ENCODE results near the gene MYDGF.

Gene MYDGF

DNA sequence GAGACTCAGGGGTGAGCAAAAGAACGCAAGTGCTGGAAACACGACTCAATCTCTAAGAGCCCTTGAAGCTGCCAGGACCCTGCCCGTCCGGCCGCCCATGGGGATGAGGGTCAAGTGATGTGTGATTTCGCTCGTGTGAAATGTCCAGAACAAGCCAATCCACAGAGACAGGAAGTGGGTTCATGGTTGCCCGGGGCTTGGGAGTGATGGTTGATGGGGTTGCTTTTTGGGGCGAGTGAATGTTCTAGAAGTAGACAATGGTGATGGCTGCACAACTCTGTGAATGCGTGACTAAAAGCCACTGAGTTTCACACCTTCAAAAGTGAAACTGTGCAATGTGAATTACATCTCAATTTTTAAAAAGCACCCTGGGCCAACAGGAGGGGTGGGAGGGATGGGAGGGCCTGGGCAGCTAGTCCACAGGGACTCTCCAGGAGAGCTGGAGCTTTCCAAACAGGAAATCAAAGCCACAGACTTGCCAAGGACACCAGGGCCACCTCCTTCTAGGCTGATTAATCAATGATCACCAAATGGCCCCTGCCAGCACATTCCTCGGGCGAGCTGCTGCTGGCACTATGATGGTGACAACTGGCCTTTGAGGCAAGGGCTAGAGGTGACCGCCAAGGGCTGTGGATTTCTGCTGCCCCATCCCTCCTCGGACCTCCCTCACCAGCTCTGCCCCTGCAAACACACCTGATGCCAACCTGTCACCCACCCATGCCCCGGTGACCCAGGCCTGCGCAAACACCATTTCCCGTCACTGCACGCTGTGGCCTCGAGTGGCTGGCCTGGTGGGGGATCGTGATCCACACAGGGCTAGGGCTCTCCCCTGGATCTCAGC lies 39.5 kb upstream of the MYDGF start:
- Histone ChIP-seq H3K27me3 (ENCODE audit: control insufficient read depth in 1 of 2, insufficient read depth in 1 of 2, low read length in 2 of 2) (no peaks in the 10 kb centered on the region), H2BK5ac (ENCODE audit: low read depth, low read length, poor library complexity, severe bottlenecking) (no peak overlapping the region), H4K91ac (ENCODE audit: low read length) (peak overlapping the region; percentile 6), H3K14ac (ENCODE audit: low read length in 2 of 2) (no peak overlapping the region), H2BK120ac (ENCODE audit: low read depth, low read length) (no peak overlapping the region), H3K79me1 (replicated peaks; ENCODE audit: low read length, poor library complexity, severe bottlenecking) (peaks cover 25% of the 10 kb centered on the region), H3K4me2 (ENCODE audit: low read length, poor library complexity, severe bottlenecking) (no peak overlapping the region), H3K4me3 (ENCODE audit: insufficient read depth in 1 of 2, low read depth in 1 of 2, low read length in 2 of 2) (no peak overlapping the region), H2BK15ac (ENCODE audit: low read depth, poor library complexity, severe bottlenecking) (no peak overlapping the region), H3K4me1 (ENCODE audit: control insufficient read depth, insufficient read depth, low read depth, low read length) (peaks cover 55% of the 10 kb centered on the region), H2AFZ (ENCODE audit: low read depth, low read length) (no peak overlapping the region), H2BK12ac (ENCODE audit: low read length in 2 of 2) (no peak overlapping the region), H3K9me3 (ENCODE audit: control insufficient read depth, low read length) (no peaks in the 10 kb centered on the region), H2AK5ac (ENCODE audit: low read length, severe bottlenecking) (peak overlapping the region; percentile 53), H3K18ac (ENCODE audit: low read depth in 1 of 2, low read length in 2 of 2) (no peak overlapping the region), H3K4ac (ENCODE audit: low read depth in 1 of 2, low read length in 2 of 2) (no peak overlapping the region), H3K27ac (ENCODE audit: low read length, poor library complexity, severe bottlenecking) (peak overlapping the region; percentile 5), H4K8ac (ENCODE audit: low read length) (peak overlapping the region; percentile 10), H3K36me3 (ENCODE audit: control insufficient read depth in 1 of 2, insufficient read depth in 2 of 2, low read depth in 1 of 2, low read length in 2 of 2) (peaks cover 64 to 65% of the 10 kb centered on the region in 2 experiments), H3K23ac (ENCODE audit: low read length in 2 of 2) (no peak overlapping the region), H3K9ac (ENCODE audit: low read length) (no peak overlapping the region)
- WGBS, result 93% methylated on average over 20 of the region's 20 CpGs
- no peak for DNase-seq

DNA sequence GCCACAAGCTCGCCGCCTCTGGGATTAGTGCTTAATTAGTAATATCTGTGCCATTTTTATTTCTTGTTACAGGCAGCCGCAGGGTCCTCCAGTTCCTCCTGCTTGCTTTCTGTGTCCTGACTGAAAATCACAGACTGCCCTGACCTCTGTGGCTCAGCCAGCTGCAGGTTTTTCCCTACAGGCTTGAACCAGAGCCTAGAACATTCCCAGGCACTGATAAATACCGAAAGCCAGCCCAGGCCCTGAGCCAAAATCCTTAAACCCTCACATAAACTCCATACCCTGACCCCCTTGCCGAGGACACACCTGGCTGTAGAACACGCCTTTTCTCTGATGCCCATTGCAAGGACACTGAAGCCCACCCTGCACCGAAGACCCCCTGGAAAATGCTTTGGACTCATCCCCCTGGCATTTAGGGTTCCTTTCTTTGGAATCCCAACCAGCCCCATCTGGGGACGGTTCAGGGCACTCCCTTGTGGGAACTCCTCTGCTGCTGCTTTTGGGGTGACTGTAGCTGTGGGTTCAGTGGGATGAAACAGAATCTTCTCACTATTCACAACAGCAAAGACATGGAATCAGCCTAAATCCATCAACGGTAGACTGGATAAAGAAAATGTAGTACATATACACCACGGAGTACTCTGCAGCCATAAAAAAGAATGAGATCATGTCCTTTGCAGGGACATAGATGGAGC lies 38.0 kb upstream of the MYDGF start:
- no peak overlapping the region for H2AFZ ChIP-seq (ENCODE audit: low read depth, low read length)
- H2BK5ac ChIP-seq (ENCODE audit: low read depth, low read length, poor library complexity, severe bottlenecking), result no peak overlapping the region
- peak overlapping the region; percentile 93 for H2AK5ac ChIP-seq (ENCODE audit: low read length, severe bottlenecking)
- DNase-seq, result no peak
- no peak overlapping the region for H3K9ac ChIP-seq (ENCODE audit: low read length)
- no peak overlapping the region for H2BK12ac ChIP-seq (ENCODE audit: low read length in 2 of 2)
- H3K9me3 ChIP-seq (ENCODE audit: control insufficient read depth, low read length), result no peaks in the 10 kb centered on the region
- H3K14ac ChIP-seq (ENCODE audit: low read length in 2 of 2), result no peak overlapping the region
- H2BK120ac ChIP-seq (ENCODE audit: low read depth, low read length), result no peak overlapping the region
- 95% methylated on average over 9 of the region's 10 CpGs for WGBS
- H3K27ac ChIP-seq (ENCODE audit: low read length, poor library complexity, severe bottlenecking), result no peak overlapping the region
- peaks cover 32% of the 10 kb centered on the region for H3K79me1 ChIP-seq (replicated peaks; ENCODE audit: low read length, poor library complexity, severe bottlenecking)
- H3K4me3 ChIP-seq (ENCODE audit: insufficient read depth in 1 of 2, low read depth in 1 of 2, low read length in 2 of 2), result no peak overlapping the region
- no peak overlapping the region for H4K91ac ChIP-seq (ENCODE audit: low read length)
- H3K18ac ChIP-seq (ENCODE audit: low read depth in 1 of 2, low read length in 2 of 2), result no peak overlapping the region
- no peak overlapping the region for H3K4ac ChIP-seq (ENCODE audit: low read depth in 1 of 2, low read length in 2 of 2)
- H3K27me3 ChIP-seq (ENCODE audit: control insufficient read depth in 1 of 2, insufficient read depth in 1 of 2, low read length in 2 of 2), result no peaks in the 10 kb centered on the region
- H3K36me3 ChIP-seq (ENCODE audit: control insufficient read depth in 1 of 2, insufficient read depth in 2 of 2, low read depth in 1 of 2, low read length in 2 of 2), result peaks cover 61 to 65% of the 10 kb centered on the region in 2 experiments
- H3K4me1 ChIP-seq (ENCODE audit: control insufficient read depth, insufficient read depth, low read depth, low read length), result peaks cover 52% of the 10 kb centered on the region
- H3K23ac ChIP-seq (ENCODE audit: low read length in 2 of 2), result no peak overlapping the region
- H4K8ac ChIP-seq (ENCODE audit: low read length), result no peak overlapping the region
- no peak overlapping the region for H3K4me2 ChIP-seq (ENCODE audit: low read length, poor library complexity, severe bottlenecking)
- H2BK15ac ChIP-seq (ENCODE audit: low read depth, poor library complexity, severe bottlenecking), result no peak overlapping the region

DNA sequence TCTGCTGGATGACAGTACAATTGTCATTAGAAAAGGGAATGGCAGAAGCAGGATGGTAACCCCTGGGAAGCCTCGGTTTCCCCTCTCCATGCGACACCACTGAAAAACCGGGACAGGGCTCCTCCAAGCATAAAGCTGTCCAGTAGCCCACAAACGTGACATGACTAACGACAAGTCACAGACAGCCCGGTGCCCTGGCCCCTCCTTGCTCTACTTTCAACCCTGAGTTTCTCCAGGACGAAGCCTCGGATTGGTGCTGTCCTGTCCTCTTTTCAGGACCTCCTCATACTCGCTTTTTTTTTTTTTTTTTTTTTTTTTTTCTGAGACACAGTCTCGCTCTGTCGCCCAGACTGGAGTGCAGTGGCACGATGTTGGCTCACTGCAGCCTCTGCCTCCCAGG lies 37.2 kb upstream of the MYDGF start:
- Histone ChIP-seq H3K4me1 (ENCODE audit: control insufficient read depth, insufficient read depth, low read depth, low read length) (peaks cover 48% of the 10 kb centered on the region), H3K9me3 (ENCODE audit: control insufficient read depth, low read length) (no peaks in the 10 kb centered on the region), H3K4me3 (ENCODE audit: insufficient read depth in 1 of 2, low read depth in 1 of 2, low read length in 2 of 2) (no peak overlapping the region), H2BK5ac (ENCODE audit: low read depth, low read length, poor library complexity, severe bottlenecking) (no peak overlapping the region), H3K4me2 (ENCODE audit: low read length, poor library complexity, severe bottlenecking) (no peak overlapping the region), H3K23ac (ENCODE audit: low read length in 2 of 2) (no peak overlapping the region), H3K79me1 (replicated peaks; ENCODE audit: low read length, poor library complexity, severe bottlenecking) (peaks cover 35% of the 10 kb centered on the region), H3K36me3 (ENCODE audit: control insufficient read depth in 1 of 2, insufficient read depth in 2 of 2, low read depth in 1 of 2, low read length in 2 of 2) (peaks cover 61 to 64% of the 10 kb centered on the region in 2 experiments), H4K91ac (ENCODE audit: low read length) (no peak overlapping the region), H2BK120ac (ENCODE audit: low read depth, low read length) (no peak overlapping the region), H3K27me3 (ENCODE audit: control insufficient read depth in 1 of 2, insufficient read depth in 1 of 2, low read length in 2 of 2) (no peaks in the 10 kb centered on the region), H3K14ac (ENCODE audit: low read length in 2 of 2) (no peak overlapping the region), H2AK5ac (ENCODE audit: low read length, severe bottlenecking) (no peak overlapping the region), H4K8ac (ENCODE audit: low read length) (no peak overlapping the region), H3K18ac (ENCODE audit: low read depth in 1 of 2, low read length in 2 of 2) (no peak overlapping the region), H2BK12ac (ENCODE audit: low read length in 2 of 2) (no peak overlapping the region), H3K27ac (ENCODE audit: low read length, poor library complexity, severe bottlenecking) (peak overlapping the region; percentile 16), H3K4ac (ENCODE audit: low read depth in 1 of 2, low read length in 2 of 2) (no peak overlapping the region), H2AFZ (ENCODE audit: low read depth, low read length) (no peak overlapping the region), H2BK15ac (ENCODE audit: low read depth, poor library complexity, severe bottlenecking) (no peak overlapping the region), H3K9ac (ENCODE audit: low read length) (no peak overlapping the region)
- WGBS, result 86% methylated on average over 11 of the region's 12 CpGs
- no peak for DNase-seq

DNA sequence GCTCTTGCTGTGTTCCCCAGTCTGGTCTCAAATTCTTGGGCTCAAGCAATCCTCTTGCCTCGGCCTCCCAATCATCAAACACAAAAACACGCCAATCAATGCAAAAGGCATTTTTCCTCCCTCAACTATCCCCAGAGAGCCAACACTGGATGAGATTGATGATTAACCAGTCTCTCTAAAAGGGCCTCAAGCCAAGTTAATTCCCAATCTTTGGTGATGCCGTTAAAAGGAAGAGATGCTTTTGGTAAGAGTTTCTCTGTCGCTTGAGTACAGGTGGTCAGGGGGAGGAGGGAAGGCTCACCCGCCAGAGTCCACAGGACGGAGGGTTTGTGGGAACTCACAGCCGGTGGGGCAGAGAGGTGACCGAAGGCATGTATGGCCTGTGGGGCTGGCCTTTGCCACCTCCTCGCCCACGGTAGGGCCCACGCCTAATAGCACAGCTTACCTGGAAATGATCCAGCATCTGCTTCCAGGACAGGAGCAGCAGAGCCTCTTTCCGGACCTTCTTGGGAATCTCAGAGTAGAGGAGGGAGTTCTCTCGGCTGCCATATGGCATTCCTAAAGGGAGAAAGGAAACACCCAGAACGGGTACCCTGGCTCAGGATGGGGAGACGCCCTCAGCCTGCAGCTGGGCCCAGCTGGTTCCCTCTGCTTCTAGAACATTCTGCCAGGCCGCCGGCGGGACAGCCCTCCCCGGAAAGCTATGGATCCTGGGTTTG lies 35.4 kb upstream of the MYDGF start:
- H3K27ac ChIP-seq (ENCODE audit: low read length, poor library complexity, severe bottlenecking), result peak overlapping the region; percentile 90
- H3K9ac ChIP-seq (ENCODE audit: low read length), result no peak overlapping the region
- 96% methylated on average over 19 of the region's 19 CpGs for WGBS
- no peak overlapping the region for H2AFZ ChIP-seq (ENCODE audit: low read depth, low read length)
- H3K4me2 ChIP-seq (ENCODE audit: low read length, poor library complexity, severe bottlenecking), result no peak overlapping the region
- no peak overlapping the region for H2BK15ac ChIP-seq (ENCODE audit: low read depth, poor library complexity, severe bottlenecking)
- peaks cover 63 to 67% of the 10 kb centered on the region in 2 experiments for H3K36me3 ChIP-seq (ENCODE audit: control insufficient read depth in 1 of 2, insufficient read depth in 2 of 2, low read depth in 1 of 2, low read length in 2 of 2)
- no peak overlapping the region for H4K91ac ChIP-seq (ENCODE audit: low read length)
- no peak for DNase-seq
- H3K18ac ChIP-seq (ENCODE audit: low read depth in 1 of 2, low read length in 2 of 2), result no peak overlapping the region
- no peak overlapping the region for H2BK120ac ChIP-seq (ENCODE audit: low read depth, low read length)
- no peak overlapping the region for H3K4ac ChIP-seq (ENCODE audit: low read depth in 1 of 2, low read length in 2 of 2)
- peak overlapping the region; percentile 84 for H2BK5ac ChIP-seq (ENCODE audit: low read depth, low read length, poor library complexity, severe bottlenecking)
- H3K4me3 ChIP-seq (ENCODE audit: insufficient read depth in 1 of 2, low read depth in 1 of 2, low read length in 2 of 2), result no peak overlapping the region
- H3K23ac ChIP-seq (ENCODE audit: low read length in 2 of 2), result no peak overlapping the region
- H3K27me3 ChIP-seq (ENCODE audit: control insufficient read depth in 1 of 2, insufficient read depth in 1 of 2, low read length in 2 of 2), result no peaks in the 10 kb centered on the region
- H4K8ac ChIP-seq (ENCODE audit: low read length), result no peak overlapping the region
- no peak overlapping the region for H3K14ac ChIP-seq (ENCODE audit: low read length in 2 of 2)
- H2BK12ac ChIP-seq (ENCODE audit: low read length in 2 of 2), result no peak overlapping the region
- H2AK5ac ChIP-seq (ENCODE audit: low read length, severe bottlenecking), result peak overlapping the region; percentile 29
- H3K9me3 ChIP-seq (ENCODE audit: control insufficient read depth, low read length), result no peaks in the 10 kb centered on the region
- peaks cover 45% of the 10 kb centered on the region for H3K4me1 ChIP-seq (ENCODE audit: control insufficient read depth, insufficient read depth, low read depth, low read length)
- H3K79me1 ChIP-seq (replicated peaks; ENCODE audit: low read length, poor library complexity, severe bottlenecking), result peaks cover 38% of the 10 kb centered on the region

Data from mesenchymal stem cell (in vitro differentiated cells and primary cell).